IPS-NIHi7 (cell line): Measurements from ENCODE around the gene FARS2.

ENCODE experiments used
- DNase-seq: peaks from one replicate; pipeline ENCODE4 v3.0.0; 2012; ENCODE audit warnings: mixed read lengths; ENCODE audit errors: extremely low spot score

Gene FARS2

GRCh38 chr6:5287205-5287965, 26.1 kb downstream of the FARS2 start:
- no peak for DNase-seq

- DNase-seq, result no peak
Observed at GRCh38 chr6:5287966-5288297, 26.6 kb downstream of the FARS2 start.

DNA sequence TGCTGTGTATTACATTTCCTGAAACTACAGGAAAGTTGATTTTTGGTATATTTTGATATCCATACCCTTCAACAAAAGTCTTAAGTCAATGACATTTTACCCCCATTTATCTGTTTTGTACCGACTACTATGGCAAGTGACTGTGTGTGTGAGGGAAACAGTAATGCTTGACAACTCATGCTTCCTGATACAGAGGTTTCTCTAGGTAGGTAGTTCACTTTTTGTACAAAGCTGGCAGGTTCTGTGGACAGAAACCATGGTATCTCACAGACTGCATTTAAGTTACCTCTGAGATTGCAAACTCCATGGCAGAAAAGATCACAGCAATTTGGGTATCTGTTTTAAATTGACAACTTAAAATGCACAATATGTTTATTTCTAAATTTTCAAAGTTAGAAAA, 28.8 kb downstream of the FARS2 start:
- DNase-seq, result no peak

DNA sequence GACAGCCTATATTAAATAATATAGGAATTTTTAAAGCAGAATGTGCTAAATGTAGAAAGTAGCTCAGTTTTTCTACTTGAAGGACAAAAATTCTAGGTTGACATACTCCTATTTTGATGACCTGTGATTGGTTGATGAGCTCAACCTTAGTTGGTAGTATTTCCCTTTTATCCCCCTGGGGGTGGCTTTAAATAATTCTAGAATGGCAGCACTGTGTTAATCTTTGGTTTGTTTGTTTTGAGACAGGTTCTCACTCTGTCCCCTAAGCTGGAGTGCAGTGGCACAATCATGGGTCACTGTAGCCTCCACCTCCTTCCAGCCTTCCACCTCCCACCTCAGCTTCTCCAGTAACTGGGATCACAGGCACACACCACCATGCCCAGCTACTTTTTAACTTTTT, 29.2 kb downstream of the FARS2 start:
- DNase-seq, result no peak

DNA sequence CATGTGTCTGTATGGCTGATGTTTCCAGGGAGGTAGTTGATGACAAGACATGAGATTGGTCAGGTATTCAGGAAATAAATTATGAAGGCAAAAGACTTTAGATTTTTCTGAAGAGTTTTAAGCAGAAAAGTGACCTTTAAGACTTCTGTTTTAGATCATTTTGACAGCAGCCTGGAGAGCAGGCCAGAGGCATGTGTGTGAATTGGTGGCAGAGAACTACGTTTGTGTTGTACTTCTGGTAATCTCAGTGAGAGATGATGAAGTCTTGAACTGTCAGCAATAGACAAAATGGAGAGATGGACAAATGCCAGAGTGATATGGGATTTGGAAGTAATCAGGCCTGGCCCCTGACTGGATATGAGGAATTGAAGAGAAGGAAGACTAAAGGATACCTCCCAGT, 30.8 kb downstream of the FARS2 start:
- DNase-seq, result no peak

- no peak for DNase-seq
Observed at GRCh38 chr6:5293692-5294091, 32.4 kb downstream of the FARS2 start.

DNA sequence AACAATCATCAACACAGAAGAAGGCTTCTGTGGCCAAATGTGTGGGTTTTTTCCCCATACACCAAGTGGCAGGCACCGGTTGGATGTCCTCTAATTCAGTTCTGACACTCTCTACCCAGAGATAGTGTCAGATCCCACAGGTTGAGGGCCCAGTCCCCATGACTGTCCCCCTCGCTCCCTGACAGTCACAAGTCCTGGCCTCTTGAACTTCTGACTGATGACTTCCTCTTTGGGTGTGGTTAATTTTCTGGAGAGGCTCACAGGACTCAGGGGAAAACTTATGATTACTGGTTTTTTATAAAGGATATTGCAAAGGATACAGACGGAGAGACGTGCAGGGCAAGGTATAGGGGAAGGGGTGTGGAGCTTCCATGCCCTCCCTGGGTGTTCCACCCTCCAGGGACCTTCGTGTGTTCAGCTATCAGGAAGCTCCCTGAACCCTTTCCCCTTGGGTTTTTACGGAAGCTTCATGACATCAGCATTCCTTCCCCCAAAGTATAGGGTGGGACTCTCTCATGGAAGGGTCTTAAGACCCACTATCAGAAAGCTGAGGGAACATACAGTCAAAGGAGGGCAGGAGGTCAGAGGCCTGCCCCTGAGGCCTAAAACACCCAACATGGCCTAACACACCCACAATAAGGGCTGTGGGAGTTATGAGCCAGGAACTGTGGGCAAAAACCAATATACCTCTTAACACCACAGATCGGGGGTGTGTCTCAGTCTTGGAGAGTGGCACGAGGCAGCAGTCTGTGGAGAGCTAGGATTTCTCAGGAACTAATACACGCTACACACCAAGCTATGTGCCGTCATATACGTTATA, 33.3 kb downstream of the FARS2 start:
- DNase-seq, result no peak

- DNase-seq, result no peak
Observed at GRCh38 chr6:5295623-5296022, 34.3 kb downstream of the FARS2 start.

GRCh38 chr6:5300206-5300764, 39.0 kb downstream of the FARS2 start:
- no peak for DNase-seq

GRCh38 chr6:5302220-5302946, 41.1 kb downstream of the FARS2 start:
- DNase-seq, result no peak

GRCh38 chr6:5302995-5303622, 41.8 kb downstream of the FARS2 start:
- DNase-seq, result peak; percentile 86

DNA sequence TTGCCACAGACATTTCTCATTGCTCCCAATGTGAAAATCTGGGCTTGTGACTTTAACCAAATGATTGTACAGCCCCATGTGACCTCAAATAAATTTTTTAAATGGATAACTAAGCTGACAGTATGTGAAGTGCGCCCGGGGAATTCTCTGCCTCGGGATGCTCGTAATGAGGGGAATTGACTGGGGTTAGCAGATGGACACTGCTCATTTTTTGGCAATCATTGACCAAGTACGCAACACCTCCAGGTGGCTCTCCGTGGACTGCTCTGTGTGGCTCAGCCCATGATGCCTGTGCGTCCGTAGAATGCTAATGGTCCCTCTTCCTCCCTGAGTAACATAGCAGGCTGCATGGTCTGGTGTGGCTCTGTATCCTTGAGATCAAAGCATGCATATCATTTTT, 42.4 kb downstream of the FARS2 start:
- no peak for DNase-seq

- DNase-seq, result no peak
Observed at GRCh38 chr6:5305968-5306626, 44.8 kb downstream of the FARS2 start.

GRCh38 chr6:5307058-5307457, 45.7 kb downstream of the FARS2 start:
- no peak for DNase-seq

- no peak for DNase-seq
Observed at GRCh38 chr6:5308066-5308465, 46.8 kb downstream of the FARS2 start.

GRCh38 chr6:5314191-5314865, 53.0 kb downstream of the FARS2 start:
- no peak for DNase-seq

DNA sequence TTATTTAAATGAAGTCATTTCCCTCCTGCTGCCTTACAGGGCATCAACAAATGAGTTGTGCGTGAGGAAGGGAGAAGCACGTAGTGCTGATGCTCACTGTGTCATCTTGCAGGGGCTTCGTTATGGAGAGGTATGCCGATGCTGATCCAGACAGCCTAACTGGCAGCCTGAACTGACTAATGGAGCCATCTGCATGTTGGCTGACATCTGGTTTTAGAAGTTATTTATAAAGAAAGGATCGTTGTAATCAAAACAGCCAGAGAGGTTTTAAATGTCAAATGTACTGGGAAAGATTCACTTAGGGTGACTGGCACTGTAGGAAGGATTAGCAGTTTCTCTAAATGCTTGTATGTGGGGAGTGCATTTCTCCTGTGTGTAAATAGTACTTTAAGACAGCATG, 54.6 kb downstream of the FARS2 start:
- DNase-seq, result no peak

DNA sequence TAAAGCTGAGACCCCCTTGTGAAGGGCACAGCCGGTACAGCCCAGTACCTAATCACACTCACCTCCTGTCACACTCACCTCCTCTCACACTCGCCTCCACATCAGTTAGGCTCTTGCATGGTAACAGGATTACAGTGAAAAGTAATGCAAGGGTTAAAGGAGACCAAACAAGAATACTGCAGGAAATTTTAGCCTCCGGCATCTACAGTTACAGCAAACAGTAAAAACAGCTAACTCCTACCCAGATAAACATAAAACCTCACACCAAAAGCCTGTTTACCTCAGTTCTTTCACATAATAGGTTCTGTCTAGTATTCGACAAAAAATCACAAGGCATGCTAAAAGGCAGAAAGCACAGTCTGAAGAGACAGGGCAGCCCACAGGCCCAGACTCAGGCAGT, 55.6 kb downstream of the FARS2 start:
- no peak for DNase-seq

GRCh38 chr6:5318617-5319272, 57.4 kb downstream of the FARS2 start:
- DNase-seq, result no peak

- DNase-seq, result no peak
Observed at GRCh38 chr6:5323979-5324378, 62.7 kb downstream of the FARS2 start.
